Right lung (tissue), 5 donors: ENCODE measurements around the gene CDON. TPM values are rescaled to one million over a fixed set of nuclear protein-coding genes. Genes with fewer than 3 reads are reported as not detected.
"Not testable (repeated sequence)": the region's sequence is repeated elsewhere in the genome, so short reads cannot be mapped to it uniquely, and the experiment has no call there.

Source experiments
- DNase-seq, 2 donors: peaks; one replicate each; pipeline ENCODE4 v3.0.0-alpha.2; 2013
- polyA plus RNA-seq, 5 donors: library from polyadenylated mRNA; unstranded; fragments of 120-200 nt; gene quantifications; one replicate each; pipeline versions ENCODE4 v1.2.1 to v1.2.3, GENCODE V29; 2013; ENCODE audit warnings: inconsistent platforms in 1 of 5, low replicate concordance in 1 of 5; ENCODE audit not compliant: insufficient read length in 5 of 5, insufficient read depth in 1 of 5

CDON gene
- polyA plus RNA-seq, 5 donors: 8.2 to 13.6 (median 10.4) TPM

GRCh38 chr11:126049159-126049558 is 13.5 kb downstream of the CDON start:
- DNase-seq: no peak

DNA sequence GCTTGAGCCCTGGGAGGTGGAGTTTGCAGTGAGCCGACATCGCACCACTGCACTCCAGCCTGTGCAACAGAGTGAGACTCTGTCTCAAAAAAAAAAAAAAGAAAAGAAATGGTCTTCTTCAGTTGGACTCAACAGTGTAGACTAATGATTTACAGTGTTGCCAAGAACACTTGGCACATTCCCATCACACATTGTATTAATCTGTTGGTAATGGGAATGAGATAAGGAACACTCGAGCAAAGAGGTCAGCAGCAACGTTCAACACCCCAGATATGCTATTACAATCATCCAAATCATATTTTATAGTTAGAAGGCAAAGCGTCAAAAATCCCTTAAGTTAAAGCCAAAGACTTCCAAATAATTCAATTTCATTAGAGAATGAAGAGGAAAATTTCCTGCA is 14.5 kb downstream of the CDON start:
- no peak for DNase-seq

DNA sequence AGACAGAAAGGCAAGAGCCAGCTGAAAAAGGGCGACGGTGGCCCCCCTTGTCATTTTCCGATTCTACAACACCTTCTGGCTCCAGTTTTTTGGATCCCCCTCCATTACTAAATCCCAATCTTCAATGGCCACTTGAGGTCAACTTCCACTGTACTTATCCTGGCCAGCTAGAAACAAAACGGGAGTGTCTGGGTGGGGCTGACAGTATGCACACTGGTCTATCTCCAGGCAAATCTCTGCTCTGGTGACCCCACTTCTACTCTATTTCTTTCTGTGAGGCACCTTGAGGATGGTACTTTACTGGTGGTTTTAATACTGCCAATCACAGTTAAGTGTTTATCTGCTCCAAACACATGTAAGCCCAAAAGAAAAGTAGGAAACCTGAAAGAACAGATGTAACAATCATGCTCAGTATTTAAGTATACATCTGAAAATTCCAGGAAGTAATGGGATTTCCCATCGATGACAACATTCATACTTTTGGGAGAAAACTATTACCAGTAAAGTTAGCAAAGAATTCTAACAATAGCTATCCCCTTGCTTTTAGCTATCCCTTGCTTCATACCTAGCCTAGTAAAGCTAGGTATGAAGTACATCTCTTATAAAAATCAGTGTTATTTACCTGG is 16.0 kb downstream of the CDON start:
- DNase-seq: no peak

DNA sequence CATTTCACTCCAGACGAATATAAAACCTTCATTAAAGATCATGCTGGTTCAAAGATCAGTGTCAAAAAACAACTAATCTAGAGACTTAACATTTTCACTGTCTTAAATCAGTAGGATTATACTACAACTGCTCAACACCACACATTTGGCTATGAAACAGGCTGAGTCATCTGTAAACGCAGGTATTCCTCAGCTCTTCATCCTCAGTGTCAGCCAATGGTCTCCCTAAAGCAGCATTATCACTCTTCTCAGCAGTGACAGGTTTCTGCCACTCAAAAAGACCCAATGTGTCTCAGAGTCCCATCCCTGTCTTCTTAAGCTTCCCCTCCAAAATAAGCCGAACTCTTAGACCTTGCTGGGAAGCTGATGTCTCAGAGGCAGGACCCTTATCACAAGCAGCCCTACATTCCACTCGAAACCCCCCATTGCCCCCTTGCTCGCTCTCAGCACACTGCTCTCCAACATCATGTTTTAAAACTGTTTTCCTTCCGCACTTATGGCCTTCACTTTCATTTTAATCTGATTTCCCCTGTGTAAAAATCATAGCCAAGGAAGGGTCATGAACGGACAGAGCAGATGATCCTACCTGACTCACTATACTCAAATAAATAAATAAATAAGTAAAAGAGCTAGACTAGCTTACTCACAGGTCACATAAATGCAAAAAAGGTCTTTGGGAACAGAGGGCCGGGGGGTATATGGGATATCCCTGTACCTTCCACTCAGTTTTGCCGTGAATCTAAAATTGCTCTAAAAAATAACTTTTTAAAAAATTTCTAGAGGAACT is 23.0 kb downstream of the CDON start:
- no peak for DNase-seq

DNA sequence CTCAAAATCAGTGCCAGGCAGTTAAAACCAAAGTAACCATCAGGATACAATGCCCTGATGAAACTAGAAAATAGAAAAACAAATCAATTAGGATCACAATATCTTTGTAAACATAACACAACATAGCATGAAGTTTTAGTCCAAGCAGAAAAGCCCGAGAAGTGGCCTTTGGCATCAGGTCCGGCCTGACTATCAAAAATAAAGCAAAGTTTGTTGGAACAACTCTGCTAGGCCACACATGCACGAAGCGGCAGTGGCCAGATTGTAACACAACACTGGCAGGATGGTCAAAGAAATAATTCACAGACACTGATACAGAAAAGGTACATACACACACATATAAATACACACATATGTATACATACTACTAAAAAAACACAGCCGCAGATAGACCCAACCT is 26.9 kb downstream of the CDON start:
- no peak for DNase-seq

DNA sequence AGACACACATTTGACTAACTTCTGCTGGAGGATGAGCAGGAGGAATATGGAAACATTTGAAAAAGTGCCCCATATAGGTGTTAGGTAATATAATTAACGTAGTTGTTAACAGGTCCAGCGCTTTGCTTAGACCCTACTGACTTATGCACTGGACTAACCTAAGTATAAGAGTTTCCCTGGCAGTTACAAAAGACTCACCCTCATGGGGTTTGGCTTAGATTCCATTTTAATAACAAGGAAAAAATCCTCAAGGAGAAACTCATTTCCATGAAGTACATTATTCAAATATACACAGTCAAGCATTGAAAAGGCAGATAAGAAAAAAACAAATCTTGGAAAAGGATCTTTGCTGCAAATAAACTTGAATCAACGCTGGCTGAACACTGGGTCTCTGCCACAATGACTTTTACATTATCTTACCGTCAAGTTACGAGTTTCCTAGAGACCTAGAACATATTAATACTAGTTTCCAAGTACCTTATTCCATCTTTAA is 27.7 kb downstream of the CDON start:
- DNase-seq: no peak

- no peak for DNase-seq
Observed at GRCh38 chr11:126034039-126034932, 28.4 kb downstream of the CDON start.

DNA sequence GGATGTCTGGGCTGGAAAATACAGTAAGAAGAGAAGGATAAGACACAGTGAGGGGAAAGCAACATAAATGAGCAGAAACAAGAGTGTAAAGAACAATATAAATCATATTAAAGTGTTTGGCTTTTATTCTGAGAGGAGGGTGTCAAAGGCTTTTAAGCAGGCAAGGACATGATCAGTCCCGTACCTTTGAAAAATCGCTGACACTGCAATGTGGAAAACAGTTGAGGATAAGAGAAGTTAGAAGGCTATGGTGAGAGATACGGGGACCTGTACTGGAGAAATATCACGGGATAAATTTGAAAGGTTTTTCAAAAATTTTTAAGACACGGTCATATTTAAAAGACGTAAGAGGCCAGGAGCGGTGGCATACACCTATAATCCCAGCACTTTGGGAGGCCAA is 30.3 kb downstream of the CDON start:
- no peak for DNase-seq

GRCh38 chr11:126029805-126030204 is 32.9 kb downstream of the CDON start:
- no peak for DNase-seq

DNA sequence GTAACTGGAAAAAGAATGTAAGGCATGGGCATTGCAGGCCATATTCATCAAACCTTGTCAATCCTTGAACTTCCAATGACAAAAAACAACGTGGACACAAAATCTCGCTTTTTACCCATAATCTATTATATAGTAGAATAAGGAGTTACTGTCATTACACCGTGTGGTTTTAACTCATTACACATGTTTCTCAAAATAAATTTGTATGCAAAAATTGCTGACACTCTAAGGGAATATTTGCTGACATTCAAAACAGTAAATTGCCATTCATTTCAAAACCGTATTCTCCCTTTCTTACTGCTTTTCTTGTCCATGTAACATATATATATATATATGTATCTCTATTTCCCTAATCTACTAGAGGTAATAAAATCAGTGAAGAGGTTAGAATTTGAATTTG is 33.4 kb downstream of the CDON start:
- no peak for DNase-seq

- DNase-seq: not testable (repeated sequence)
Observed at GRCh38 chr11:126028534-126028933, 34.1 kb downstream of the CDON start.

GRCh38 chr11:126026579-126026978 is 36.1 kb downstream of the CDON start:
- DNase-seq: no peak

DNA sequence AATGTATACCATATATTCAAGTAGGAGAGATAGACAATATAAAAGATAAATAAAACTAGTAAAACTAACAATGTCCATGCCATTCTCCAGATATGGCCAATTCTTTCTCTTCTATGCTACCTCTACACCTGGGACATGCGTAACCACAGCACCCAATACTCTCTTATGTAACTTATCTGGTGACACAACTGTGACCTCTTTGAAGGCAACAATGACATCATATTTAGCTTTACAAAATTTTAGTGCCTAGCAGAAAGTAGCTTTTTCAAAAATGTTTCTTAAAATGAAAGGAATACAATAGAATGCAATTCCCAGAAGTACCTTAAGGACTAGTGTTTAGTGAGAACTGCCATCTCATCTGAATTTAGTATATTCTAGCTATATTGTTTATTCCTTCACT is 36.8 kb downstream of the CDON start:
- DNase-seq: no peak

DNA sequence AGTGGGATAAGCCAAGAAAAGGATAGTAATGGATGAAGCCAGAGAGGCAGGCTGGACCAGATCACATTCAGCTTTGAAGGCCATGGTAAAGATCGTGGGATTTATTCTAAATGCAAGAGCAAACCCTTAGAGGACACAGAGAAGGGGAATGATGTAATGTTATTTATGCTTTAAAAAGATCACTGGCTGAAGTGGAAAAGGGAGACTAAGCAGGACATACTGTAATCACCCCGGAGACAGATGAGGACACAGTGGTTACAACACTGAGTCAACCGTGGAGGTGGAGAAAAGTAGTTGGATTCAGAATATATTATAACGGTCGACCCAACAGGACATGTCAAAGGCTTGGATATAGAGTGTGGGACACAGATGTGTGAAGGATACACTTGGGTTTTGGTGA is 38.5 kb downstream of the CDON start:
- DNase-seq: no peak

DNA sequence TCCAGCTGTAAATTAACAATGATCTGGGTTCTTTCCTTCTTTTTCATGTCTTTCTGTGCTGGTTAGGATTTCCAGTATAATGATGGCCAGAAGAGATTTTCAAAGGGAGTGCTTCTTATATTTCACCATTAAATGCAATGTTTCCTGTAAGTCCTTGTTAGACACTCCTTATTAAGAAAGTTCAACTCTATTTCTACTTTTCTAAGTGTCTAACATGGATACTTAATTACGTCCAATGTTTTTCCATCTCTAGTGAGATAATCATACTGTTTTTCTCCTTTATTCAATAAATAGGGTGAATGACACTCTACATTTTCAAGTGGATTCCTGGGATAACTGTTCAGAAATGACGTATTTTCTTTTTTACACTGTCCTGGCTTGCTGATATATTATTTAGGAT is 49.8 kb downstream of the CDON start:
- no peak for DNase-seq

GRCh38 chr11:126011754-126012153 is 50.9 kb downstream of the CDON start:
- no peak for DNase-seq

GRCh38 chr11:126011265-126011664 is 51.4 kb downstream of the CDON start:
- no peak for DNase-seq

DNA sequence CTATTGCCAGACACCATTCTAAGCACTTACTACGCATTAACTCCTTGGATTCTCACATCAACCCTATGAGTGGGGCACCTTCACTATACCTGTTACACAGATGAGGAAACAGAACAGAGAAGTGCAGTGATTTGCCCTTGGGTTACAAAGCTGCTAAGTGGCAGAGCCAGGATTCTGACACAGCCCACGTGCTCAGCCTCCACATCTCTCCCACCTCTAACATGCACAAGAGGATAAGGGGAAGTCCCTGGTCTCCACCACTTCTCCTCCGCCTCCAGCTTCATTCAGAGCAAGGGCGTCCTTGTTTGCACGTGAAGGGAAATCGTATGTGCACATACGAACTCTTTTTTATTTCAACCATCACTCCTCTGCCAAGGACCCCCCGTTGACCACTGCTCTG is 53.7 kb downstream of the CDON start:
- DNase-seq: no peak

- no peak for DNase-seq
Observed at GRCh38 chr11:126007238-126007637, 55.4 kb downstream of the CDON start.

DNA sequence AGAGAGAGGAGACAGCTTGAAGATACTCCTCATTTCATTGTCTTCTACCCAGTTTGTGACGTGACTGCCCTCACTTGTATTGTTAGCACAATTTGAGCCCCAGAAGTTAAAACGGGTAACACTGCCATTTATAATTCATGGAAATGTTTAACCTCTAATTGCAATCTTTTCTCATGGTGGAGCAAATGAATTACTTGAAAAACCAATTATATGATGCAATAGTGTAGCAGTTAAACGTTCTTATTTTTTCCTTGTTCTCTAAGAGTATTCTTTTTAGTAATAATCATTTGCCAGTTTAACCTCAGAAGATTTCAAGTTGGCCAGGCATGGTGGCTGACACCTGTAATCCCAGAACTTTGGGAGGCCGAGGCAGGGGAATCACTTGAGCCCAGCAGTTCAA is 56.6 kb downstream of the CDON start:
- DNase-seq: no peak

DNA sequence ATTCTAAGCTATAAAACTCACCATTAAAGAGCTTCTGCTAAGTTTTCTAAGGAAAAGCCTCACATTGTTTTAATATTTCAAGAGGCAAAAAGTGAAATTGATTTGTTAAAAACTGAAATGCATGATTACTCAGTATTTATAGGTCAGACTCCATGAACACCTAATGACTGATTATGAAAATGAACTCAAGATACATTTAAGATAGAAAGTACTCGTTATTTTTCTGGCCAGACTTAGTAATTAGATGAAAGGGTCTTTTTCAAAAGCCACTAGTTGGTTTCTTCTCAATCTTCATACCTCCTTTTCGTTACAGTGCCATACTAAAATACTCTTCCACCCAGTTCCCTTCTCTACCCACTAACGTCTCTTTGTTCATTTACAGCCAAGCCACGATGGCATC is 60.5 kb downstream of the CDON start:
- DNase-seq: no peak

- no peak for DNase-seq
Observed at GRCh38 chr11:125999234-125999880, 63.3 kb downstream of the CDON start.
